Upper lobe of left lung (tissue), 6 donors: ENCODE results near the gene SLC25A13. TPM values are rescaled to one million over a fixed set of nuclear protein-coding genes. Genes with fewer than 3 reads are reported as not detected.
A peak's percentile ranks its signal among the peaks of the same experiment; 100 is the strongest.
"Not testable (repeated sequence)": the region's sequence is repeated elsewhere in the genome, so short reads cannot be mapped to it uniquely, and the experiment has no call there.

Experiments
- ATAC-seq, 2 donors: fragments of 200-7000 bp; cut with Tn5 transposase; one replicate each; pipeline ENCODE4 v1.9.1; 2022; ENCODE audit warnings: mild to moderate bottlenecking in 2 of 2, moderate library complexity in 2 of 2; ENCODE audit not compliant: low FRiP score in 2 of 2
- DNase-seq, 2 donors: peaks; one replicate each; pipeline ENCODE4 v3.0.0-alpha.2; 2019 to 2020
- H3K27ac ChIP-seq, 4 donors: fragments of 200-600 bp; sonication (generic); one replicate each; pipeline ENCODE4 v1.5.1; 2016 to 2019
- H3K27me3 ChIP-seq, 4 donors: fragments of 200-600 bp; sonication (generic); one replicate each; pipeline ENCODE4 v1.5.1; 2017 to 2019
- H3K36me3 ChIP-seq, 4 donors: fragments of 200-600 bp; sonication (generic); one replicate each; pipeline ENCODE4 v1.5.1; 2016 to 2019
- H3K4me1 ChIP-seq, 4 donors: fragments of 200-600 bp; sonication (generic); one replicate each; pipeline ENCODE4 v1.5.1; 2018 to 2019
- H3K4me3 ChIP-seq, 4 donors: fragments of 200-600 bp; sonication (generic); one replicate each; pipeline ENCODE4 v1.5.1; 2017 to 2019; ENCODE audit warnings: mild to moderate bottlenecking in 2 of 4, moderate library complexity in 1 of 4
- H3K9me3 ChIP-seq, 4 donors: fragments of 200-600 bp; sonication (generic); one replicate each; pipeline ENCODE4 v1.5.1; 2018 to 2019
- EP300 ChIP-seq, 4 donors: sonication (generic); formaldehyde crosslinking; IDR thresholded peaks; one replicate each; pipeline ENCODE4 v1.5.1; 2017; ENCODE audit warnings: antibody characterized with exemption in 4 of 4, control low read depth in 2 of 4
- POLR2A ChIP-seq, 4 donors: fragments of 450-650 bp; IDR thresholded peaks; one replicate each; pipeline ENCODE4 v1.5.1; 2016 to 2017; ENCODE audit warnings: antibody characterized with exemption in 4 of 4, mild to moderate bottlenecking in 2 of 4
- POLR2AphosphoS5 ChIP-seq, 2 donors: sonication (generic); formaldehyde crosslinking; IDR thresholded peaks; one replicate each; pipeline ENCODE4 v1.5.1; 2017; ENCODE audit warnings: antibody characterized with exemption in 2 of 2
- WGBS, 2 donors: methylation state at CpG; one replicate each; pipeline ENCODE4 v1.1.5; 2017 to 2018; 5-methylcytosine and 5-hydroxymethylcytosine counted together
- total RNA-seq, 6 donors: library from RNA; depleted of rRNA in 4 of 6; stranded (reverse); fragments of >200 nt in 4 of 6; gene quantifications; one replicate each; pipeline versions ENCODE4 v1.1.0 to v1.2.1, GENCODE V29; 2016 to 2021
- TF ChIP-seq, protein P1 (sequence below), 6 experiments: fragments of 450-650 bp in 4 of 6; fragments of 200-600 bp in 2 of 6; sonication (generic) in 2 of 6; IDR thresholded peaks; one replicate each; pipeline ENCODE4 v1.5.1; 2016 to 2019; ENCODE audit warnings: antibody characterized with exemption in 6 of 6
- donor health status: DM: no; HTN: no; CAD: no; lungs with moderate emphysema.
- donor health status: DM: no; HTN: yes; CAD: no; lungs with severe emphysema.

Gene SLC25A13
- 10 to 100 TPM; 21.4 to 39.7 (median 30.8) TPM for total RNA-seq

DNA sequence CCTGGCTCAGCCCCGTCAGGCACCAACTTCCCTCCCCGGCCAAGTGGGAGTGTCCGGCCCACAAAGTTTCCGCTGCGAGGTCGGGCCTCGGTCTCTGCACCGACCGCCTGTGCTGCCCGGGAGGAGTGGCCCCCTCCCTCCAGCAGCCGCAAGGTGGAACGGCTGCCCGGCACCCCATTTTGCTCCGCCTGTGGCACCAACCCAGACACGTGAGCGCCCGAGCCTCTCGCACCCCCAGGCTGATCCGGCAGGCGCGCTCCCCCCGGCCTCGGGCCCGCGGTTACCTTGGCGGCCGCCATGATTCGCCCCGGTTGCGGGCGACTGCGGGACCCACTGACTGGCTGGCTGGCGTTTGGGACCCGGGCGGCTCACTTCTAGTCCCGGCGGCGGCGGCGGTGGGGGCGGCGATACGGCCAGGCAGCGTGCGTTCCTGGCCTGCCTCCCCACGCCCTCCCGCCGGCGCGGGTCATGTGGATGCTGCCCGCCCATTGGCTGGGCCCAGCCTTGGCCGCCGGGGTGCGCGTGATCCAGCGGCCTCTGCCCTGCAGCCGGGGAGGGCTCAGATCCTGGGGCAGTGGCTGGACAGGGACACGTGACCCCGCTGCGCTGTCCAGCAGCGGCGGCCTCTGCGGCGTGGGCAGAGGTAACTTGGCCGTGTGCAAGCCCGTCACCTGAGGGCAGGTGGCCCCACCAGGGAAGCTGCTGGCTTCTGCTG lies at the start of gene SLC25A13:
Gene SLC25A13, minus strand, starts transcription at position 441 of the 715 bp plus-strand sequence. Its CDS starts 142 bp downstream, at position 299.
- H3K36me3 ChIP-seq: no peaks in the 10 kb centered on the region
- ATAC-seq (peak; percentile 98 to 99), DNase-seq (peak; percentile 96 to 98)
- 0% methylated on average over 60 of the region's 66 CpGs; no CpG with 5 or more reads in 1 of the 2 donors for WGBS, 2 donors
- no peaks in the 10 kb centered on the region for H3K27me3 ChIP-seq
- peak in 1 of 4 donors; percentile 57 for TF ChIP-seq EP300 (IDR thresholded peaks at IDR 0.05)
- peak in 3 of 4 donors; percentile 68 to 86 (median 84) for TF ChIP-seq POLR2A (IDR thresholded peaks at IDR 0.05)
- TF ChIP-seq, protein P1, sequence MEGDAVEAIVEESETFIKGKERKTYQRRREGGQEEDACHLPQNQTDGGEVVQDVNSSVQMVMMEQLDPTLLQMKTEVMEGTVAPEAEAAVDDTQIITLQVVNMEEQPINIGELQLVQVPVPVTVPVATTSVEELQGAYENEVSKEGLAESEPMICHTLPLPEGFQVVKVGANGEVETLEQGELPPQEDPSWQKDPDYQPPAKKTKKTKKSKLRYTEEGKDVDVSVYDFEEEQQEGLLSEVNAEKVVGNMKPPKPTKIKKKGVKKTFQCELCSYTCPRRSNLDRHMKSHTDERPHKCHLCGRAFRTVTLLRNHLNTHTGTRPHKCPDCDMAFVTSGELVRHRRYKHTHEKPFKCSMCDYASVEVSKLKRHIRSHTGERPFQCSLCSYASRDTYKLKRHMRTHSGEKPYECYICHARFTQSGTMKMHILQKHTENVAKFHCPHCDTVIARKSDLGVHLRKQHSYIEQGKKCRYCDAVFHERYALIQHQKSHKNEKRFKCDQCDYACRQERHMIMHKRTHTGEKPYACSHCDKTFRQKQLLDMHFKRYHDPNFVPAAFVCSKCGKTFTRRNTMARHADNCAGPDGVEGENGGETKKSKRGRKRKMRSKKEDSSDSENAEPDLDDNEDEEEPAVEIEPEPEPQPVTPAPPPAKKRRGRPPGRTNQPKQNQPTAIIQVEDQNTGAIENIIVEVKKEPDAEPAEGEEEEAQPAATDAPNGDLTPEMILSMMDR (IDR thresholded peaks at IDR 0.05): peak in 3 of 6 experiments; percentile 19 to 24 (median 24)
- TF ChIP-seq POLR2AphosphoS5 (IDR thresholded peaks at IDR 0.05): peak; percentile 67 to 88
- peaks cover 16 to 35% (median 18%) of the 10 kb centered on the region in 4 donors for H3K4me1 ChIP-seq
- H3K27ac ChIP-seq: peak within 1 kb of the TSS; percentile 95 to 99 (median 98)
- H3K4me3 ChIP-seq: peak within 1 kb of the TSS; percentile 62 to 95 (median 84)
- no peaks in the 10 kb centered on the region for H3K9me3 ChIP-seq

- WGBS, 2 donors: 91 to 96% methylated on average over 2 of the region's 2 CpGs
- H3K9me3 ChIP-seq, H3K27me3 ChIP-seq, H3K27ac ChIP-seq, ATAC-seq, H3K4me3 ChIP-seq, H3K4me1 ChIP-seq, H3K36me3 ChIP-seq, DNase-seq: not testable (repeated sequence)
These were observed 44.0 kb upstream of the SLC25A13 start for GRCh38 chr7:96365916-96366315.

- no peaks in the 10 kb centered on the region for H3K36me3 ChIP-seq
- TF ChIP-seq, protein P1 (IDR thresholded peaks at IDR 0.05): no peak
- TF ChIP-seq POLR2AphosphoS5 (IDR thresholded peaks at IDR 0.05) (no peak), EP300 (IDR thresholded peaks at IDR 0.05) (no peak), POLR2A (IDR thresholded peaks at IDR 0.05) (no peak)
- no peak overlapping the region for H3K4me3 ChIP-seq
- 78% methylated on average over 7 of the region's 7 CpGs for WGBS, 2 donors
- H3K27ac ChIP-seq: no peak overlapping the region
- H3K4me1 ChIP-seq: no peaks in the 10 kb centered on the region
- no peak for DNase-seq
- H3K9me3 ChIP-seq: no peaks in the 10 kb centered on the region
- no peaks in the 10 kb centered on the region for H3K27me3 ChIP-seq
- ATAC-seq: no peak
These were observed 39.4 kb upstream of the SLC25A13 start for GRCh38 chr7:96361116-96361857.

DNA sequence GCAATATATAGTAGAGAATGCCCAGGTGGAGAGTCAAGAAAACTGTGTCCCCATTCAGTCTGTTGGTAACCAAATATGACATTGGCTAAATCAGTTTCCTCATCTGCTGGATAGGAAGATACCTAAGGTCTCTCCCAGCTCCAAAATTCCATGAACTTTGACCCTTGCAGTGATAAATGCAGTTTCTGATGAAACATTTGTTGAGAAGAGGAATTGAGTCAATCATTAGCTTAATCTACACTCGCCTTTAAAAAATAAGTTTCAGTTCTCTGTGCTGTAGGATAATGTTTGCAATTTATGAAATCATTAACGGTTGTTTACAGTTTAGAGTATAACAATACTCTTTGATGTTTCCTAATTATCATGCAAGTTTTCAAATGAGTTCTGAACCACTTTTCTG lies 38.0 kb upstream of the SLC25A13 start:
- TF ChIP-seq POLR2AphosphoS5 (IDR thresholded peaks at IDR 0.05) (no peak), POLR2A (IDR thresholded peaks at IDR 0.05) (no peak), EP300 (IDR thresholded peaks at IDR 0.05) (no peak)
- TF ChIP-seq, protein P1 (IDR thresholded peaks at IDR 0.05): no peak
- H3K27me3 ChIP-seq: no peaks in the 10 kb centered on the region
- no peaks in the 10 kb centered on the region for H3K4me1 ChIP-seq
- no peak overlapping the region for H3K4me3 ChIP-seq
- 68 to 72% methylated on average over 2 of the region's 2 CpGs for WGBS, 2 donors
- ATAC-seq: no peak
- H3K9me3 ChIP-seq: no peaks in the 10 kb centered on the region
- DNase-seq: no peak
- H3K27ac ChIP-seq: no peak overlapping the region
- no peaks in the 10 kb centered on the region for H3K36me3 ChIP-seq

DNA sequence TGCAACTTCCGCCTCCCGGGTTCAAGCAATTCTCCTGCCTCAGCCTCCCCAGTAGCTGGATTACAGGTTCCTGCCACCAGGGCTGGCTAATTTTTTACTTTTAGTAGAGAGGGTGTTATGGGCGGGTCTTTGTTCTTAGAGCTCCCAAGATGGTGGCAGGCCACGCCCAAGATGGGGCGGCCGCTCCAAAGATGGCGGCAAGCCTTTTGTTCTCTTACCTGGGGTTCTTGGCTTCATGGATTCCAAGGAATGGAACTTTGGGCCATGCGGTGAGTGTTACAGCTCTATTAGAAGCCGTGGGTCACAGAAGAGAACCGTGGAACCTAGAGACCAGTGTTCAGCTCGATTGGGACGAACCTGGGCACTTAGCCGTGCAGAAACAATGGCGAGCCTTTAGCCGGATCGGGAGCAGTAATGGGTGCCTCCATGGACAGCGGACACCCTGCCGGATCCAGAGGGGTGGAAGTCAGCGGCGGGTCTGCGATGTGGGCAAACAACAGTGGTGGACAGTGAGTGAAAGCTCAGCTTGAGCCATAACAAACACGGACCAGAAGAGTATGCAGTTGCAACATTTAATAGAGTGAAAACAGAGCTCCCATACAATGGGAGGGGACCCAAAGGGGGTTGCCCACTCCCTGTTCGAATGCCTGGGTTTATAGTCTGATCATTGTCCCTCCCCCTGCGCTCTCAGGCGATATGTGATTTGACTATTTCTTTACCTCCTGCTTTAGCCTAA lies 36.5 kb upstream of the SLC25A13 start:
- not testable (repeated sequence) for ATAC-seq, H3K27me3 ChIP-seq, H3K27ac ChIP-seq, H3K4me1 ChIP-seq, H3K9me3 ChIP-seq, H3K36me3 ChIP-seq, H3K4me3 ChIP-seq
- DNase-seq: peak in 1 of 2 donors; percentile 33
- 94 to 95% methylated on average over 25 of the region's 25 CpGs for WGBS, 2 donors
